SK-N-SH treated with all-trans-retinoic acid at 6 μM for 48 hours (cell line): ENCODE measurements around the gene ATXN7.

Source experiments
- ATAC-seq: fragments of 200-7000 bp; cut with Tn5 transposase; 3 replicates; pipeline ENCODE4 v1.9.1; 2020; ENCODE audit warnings: mild to moderate bottlenecking, moderate library complexity
- ARNTL ChIP-seq: fragments of 450-650 bp; formaldehyde crosslinking; IDR thresholded peaks from 2 replicates; pipeline ENCODE4 v1.5.0; 2020; ENCODE audit warnings: low read depth, mild to moderate bottlenecking, moderate library complexity, borderline replicate concordance
- BACH2 ChIP-seq: fragments of 250-450 bp; sonication (Bioruptor Pico); IDR thresholded peaks from 2 replicates; pipeline ENCODE4 v1.9.0; 2021; ENCODE audit warnings: mild to moderate bottlenecking, borderline replicate concordance
- CREB5 ChIP-seq: fragments of 250-450 bp; sonication (Bioruptor Pico); IDR thresholded peaks from 2 replicates; pipeline ENCODE4 v1.5.1; 2020; ENCODE audit warnings: low read depth, mild to moderate bottlenecking, moderate library complexity
- CSDC2 ChIP-seq: fragments of 250-450 bp; sonication (Bioruptor Pico); IDR thresholded peaks from 2 replicates; pipeline ENCODE4 v1.5.0; 2020; ENCODE audit warnings: mild to moderate bottlenecking, moderate library complexity
- CSRNP3 ChIP-seq: fragments of 250-450 bp; sonication (Bioruptor Pico); IDR thresholded peaks from 2 replicates; pipeline ENCODE4 v1.5.1; 2021; ENCODE audit warnings: mild to moderate bottlenecking, moderate library complexity
- ESRRG ChIP-seq: fragments of 250-450 bp; sonication (Bioruptor Pico); IDR thresholded peaks from 2 replicates; pipeline ENCODE4 v1.6.1; 2021; ENCODE audit warnings: mild to moderate bottlenecking
- GLIS3 ChIP-seq: fragments of 250-450 bp; sonication (Bioruptor Pico); IDR thresholded peaks from 2 replicates; pipeline ENCODE4 v1.5.0; 2020; ENCODE audit warnings: mild to moderate bottlenecking, moderate library complexity
- ISL1 ChIP-seq: fragments of 250-450 bp; sonication (Bioruptor Pico); IDR thresholded peaks from 2 replicates; pipeline ENCODE4 v2.1.2; 2022; ENCODE audit warnings: mild to moderate bottlenecking, moderate library complexity
- PATZ1 ChIP-seq: fragments of 250-450 bp; sonication (Bioruptor Pico); IDR thresholded peaks from 2 replicates; pipeline ENCODE4 v1.8.0; 2020; ENCODE audit warnings: mild to moderate bottlenecking, moderate library complexity, borderline replicate concordance
- RARB ChIP-seq: fragments of 250-450 bp; sonication (Bioruptor Pico); IDR thresholded peaks from 2 replicates; pipeline ENCODE4 v1.8.0; 2021; ENCODE audit warnings: mild to moderate bottlenecking, moderate library complexity
- SNAI2 ChIP-seq: fragments of 250-450 bp; sonication (Bioruptor Pico); IDR thresholded peaks from 2 replicates; pipeline ENCODE4 v1.5.0; 2020; ENCODE audit warnings: mild to moderate bottlenecking, moderate library complexity
- TCF4 ChIP-seq: fragments of 250-450 bp; sonication (Bioruptor Pico); IDR thresholded peaks from 2 replicates; pipeline ENCODE4 v1.8.0; 2021; ENCODE audit warnings: mild to moderate bottlenecking, moderate library complexity, borderline replicate concordance
- TSHZ2 ChIP-seq: fragments of 250-450 bp; sonication (Bioruptor Pico); IDR thresholded peaks from 2 replicates; pipeline ENCODE4 v1.5.0; 2020; ENCODE audit warnings: mild to moderate bottlenecking, moderate library complexity
- ZC3H10 ChIP-seq: fragments of 250-450 bp; sonication (Bioruptor Pico); IDR thresholded peaks from 2 replicates; pipeline ENCODE4 v1.5.1; 2021; ENCODE audit warnings: mild to moderate bottlenecking, moderate library complexity
- ZFP3 ChIP-seq: fragments of 250-450 bp; sonication (Bioruptor Pico); IDR thresholded peaks from 2 replicates; pipeline ENCODE4 v1.5.0; 2020; ENCODE audit warnings: mild to moderate bottlenecking, moderate library complexity
- ZNF565 ChIP-seq: fragments of 450-650 bp; formaldehyde crosslinking; conservative IDR thresholded peaks from 2 replicates; pipeline ENCODE4 v1.5.0; 2020; ENCODE audit warnings: low read depth, mild to moderate bottlenecking, moderate library complexity
- ZNF8 ChIP-seq: fragments of 450-650 bp; formaldehyde crosslinking; IDR thresholded peaks from 2 replicates; pipeline ENCODE4 v1.5.0; 2020; ENCODE audit warnings: mild to moderate bottlenecking, moderate library complexity
- TF ChIP-seq, protein P1 (sequence below): fragments of 250-450 bp; sonication (Bioruptor Pico); IDR thresholded peaks from 2 replicates; pipeline ENCODE4 v1.8.0; 2021; ENCODE audit warnings: low read depth, mild to moderate bottlenecking, moderate library complexity, borderline replicate concordance

Gene ATXN7

GRCh38 chr3:63966871-63967270 lies 103.2 kb downstream of the ATXN7 start:
- TF ChIP-seq, protein P1, sequence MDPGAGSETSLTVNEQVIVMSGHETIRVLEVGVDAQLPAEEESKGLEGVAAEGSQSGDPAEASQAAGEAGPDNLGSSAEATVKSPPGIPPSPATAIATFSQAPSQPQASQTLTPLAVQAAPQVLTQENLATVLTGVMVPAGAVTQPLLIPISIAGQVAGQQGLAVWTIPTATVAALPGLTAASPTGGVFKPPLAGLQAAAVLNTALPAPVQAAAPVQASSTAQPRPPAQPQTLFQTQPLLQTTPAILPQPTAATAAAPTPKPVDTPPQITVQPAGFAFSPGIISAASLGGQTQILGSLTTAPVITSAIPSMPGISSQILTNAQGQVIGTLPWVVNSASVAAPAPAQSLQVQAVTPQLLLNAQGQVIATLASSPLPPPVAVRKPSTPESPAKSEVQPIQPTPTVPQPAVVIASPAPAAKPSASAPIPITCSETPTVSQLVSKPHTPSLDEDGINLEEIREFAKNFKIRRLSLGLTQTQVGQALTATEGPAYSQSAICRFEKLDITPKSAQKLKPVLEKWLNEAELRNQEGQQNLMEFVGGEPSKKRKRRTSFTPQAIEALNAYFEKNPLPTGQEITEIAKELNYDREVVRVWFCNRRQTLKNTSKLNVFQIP (CRISPR knock-in tag), result no peak
- TF ChIP-seq CSRNP3 (no peak), CSDC2 (CRISPR knock-in tag) (no peak), ISL1 (CRISPR knock-in tag) (no peak), TCF4 (CRISPR knock-in tag) (no peak)
- no peak for ATAC-seq

- peak; percentile 69 for ATAC-seq
- no peak for TF ChIP-seq RARB
- TF ChIP-seq CREB5 (CRISPR knock-in tag), result no peak
- no peak for TF ChIP-seq ESRRG
- no peak for TF ChIP-seq ARNTL
- TF ChIP-seq TCF4 (CRISPR knock-in tag), result no peak
- no peak for TF ChIP-seq ZNF8 (CRISPR knock-in tag)
- TF ChIP-seq, protein P1 (CRISPR knock-in tag), result no peak
- TF ChIP-seq SNAI2 (CRISPR knock-in tag), result no peak
- no peak for TF ChIP-seq ZFP3 (CRISPR knock-in tag)
- TF ChIP-seq TSHZ2 (CRISPR knock-in tag), result no peak
- no peak for TF ChIP-seq GLIS3
- TF ChIP-seq PATZ1 (CRISPR knock-in tag), result no peak
- TF ChIP-seq BACH2 (CRISPR knock-in tag), result no peak
- no peak for TF ChIP-seq CSRNP3
- no peak for TF ChIP-seq ZC3H10
- no peak for TF ChIP-seq CSDC2 (CRISPR knock-in tag)
- TF ChIP-seq ZNF565, result no peak
These were observed 104.3 kb downstream of the ATXN7 start for GRCh38 chr3:63967675-63968611.
